Mammary epithelial cell (primary cell): ENCODE data around the gene MEOX1.

Source experiments
- CTCF ChIP-seq, 2 donors: IDR thresholded peaks in 1 of 2; conservative IDR thresholded peaks in 1 of 2; 2 replicates each; pipeline ENCODE4 v1.5.1; 2011 to 2012; ENCODE audit warnings: inconsistent platforms in 2 of 2, low read length in 2 of 2, mild to moderate bottlenecking in 2 of 2, control low read depth in 1 of 2, low read depth in 1 of 2; ENCODE audit not compliant: insufficient read depth in 1 of 2; ENCODE audit errors: extremely low read depth in 1 of 2
- EZH2 ChIP-seq: IDR thresholded peaks from 2 replicates; pipeline ENCODE4 v1.6.1; 2012; ENCODE audit warnings: low read length, inconsistent platforms, borderline replicate concordance

DNA sequence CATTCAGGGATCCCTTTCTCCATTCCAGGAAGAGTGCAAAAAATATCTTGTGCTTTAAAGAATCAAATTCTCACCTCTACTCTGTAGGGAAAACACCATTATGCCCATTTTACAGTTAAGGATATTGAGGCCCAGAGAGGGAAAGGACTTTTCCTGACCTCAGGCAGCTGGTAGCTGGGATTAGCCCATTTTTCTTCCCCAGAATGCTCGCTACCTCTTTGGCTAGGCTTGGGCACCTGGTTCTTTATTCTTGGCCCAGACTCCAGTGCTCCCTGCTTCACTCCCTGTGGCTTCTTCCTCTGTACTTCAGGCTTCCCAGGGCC lies 45.7 kb downstream of the MEOX1 start:
- TF ChIP-seq CTCF (conservative IDR thresholded peaks at IDR 0.05 in 1 of 2, IDR thresholded peaks at IDR 0.05 in 1 of 2; ENCODE audit: extremely low read depth in 1 of 2, insufficient read depth in 1 of 2, low read depth in 1 of 2, low read length in 2 of 2) = no peak
- TF ChIP-seq EZH2 = no peak
